Globus pallidus (tissue), 1 donor: ENCODE data around the gene FMN2.

Source experiments
- DNase-seq: peaks from one replicate; pipeline ENCODE4 v3.0.0-alpha.2; 2015; ENCODE audit warnings: low spot score

Gene FMN2

DNA sequence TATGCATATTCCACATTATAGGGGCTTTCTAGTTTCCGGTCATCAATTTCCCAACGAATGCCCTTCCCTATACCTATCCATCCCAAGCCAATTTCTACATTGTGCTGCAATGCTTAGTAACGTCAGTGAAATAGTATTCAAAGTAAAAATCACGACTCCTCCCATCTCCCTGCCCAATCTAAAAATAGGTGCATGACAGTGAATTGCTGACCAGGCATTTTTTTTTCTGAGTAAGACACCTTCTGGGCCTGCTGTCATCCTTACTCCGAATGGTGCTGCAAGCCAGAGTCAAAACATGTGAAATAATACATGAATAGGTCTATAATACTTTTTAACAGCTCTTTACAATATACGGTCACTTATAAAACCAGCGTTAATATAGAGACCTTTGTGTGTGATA, 400.1 kb downstream of the FMN2 start:
- no peak for DNase-seq

DNA sequence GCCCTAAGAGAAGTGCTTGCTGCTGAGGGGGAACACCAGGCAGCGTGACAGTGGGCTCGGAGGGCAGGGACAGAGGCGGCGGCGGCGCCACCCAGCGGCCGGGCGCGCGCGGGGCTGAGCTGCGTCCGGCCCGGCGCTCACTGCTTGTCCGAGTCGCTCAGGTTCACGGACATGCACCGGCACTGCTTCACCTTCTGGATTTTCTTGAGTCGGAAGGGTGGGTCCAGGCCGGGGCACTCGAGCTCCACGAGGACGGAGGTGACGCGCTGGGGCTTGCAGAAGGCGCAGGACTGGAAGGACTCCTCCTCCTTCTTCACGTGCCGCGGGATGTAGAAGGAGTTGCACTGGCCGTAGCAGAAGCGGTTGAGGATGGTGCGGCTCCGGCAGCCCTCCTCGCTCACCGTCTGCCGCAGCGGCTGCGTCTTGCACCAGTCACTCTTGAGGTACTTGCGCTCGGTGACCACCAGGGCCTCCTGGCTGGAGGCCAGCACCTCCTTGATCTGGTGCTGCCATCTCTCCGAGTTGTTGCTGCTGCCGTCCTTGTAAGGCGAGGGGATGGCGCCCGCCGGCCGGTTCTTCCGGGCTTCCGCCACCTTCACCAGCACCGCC, 401.3 kb downstream of the FMN2 start:
- no peak for DNase-seq

DNA sequence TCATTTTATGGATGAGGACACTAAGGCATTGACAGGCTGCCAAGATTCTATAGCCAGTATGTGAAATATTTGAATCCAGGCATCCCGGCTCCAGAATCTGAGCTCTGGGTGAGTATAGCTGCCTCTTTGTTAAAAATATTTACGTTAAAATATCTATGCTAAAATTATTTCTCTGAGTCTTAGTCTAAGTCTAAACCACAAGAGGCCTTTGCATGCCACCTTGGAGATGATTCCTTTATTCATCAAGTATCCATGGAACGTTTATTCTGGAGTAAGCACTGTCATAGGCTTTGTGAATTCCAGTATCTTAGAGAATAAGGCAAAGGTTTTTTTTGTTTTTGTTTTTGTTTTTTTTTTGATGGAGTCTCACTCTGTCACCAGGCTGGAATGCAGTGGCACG, 403.9 kb downstream of the FMN2 start:
- no peak for DNase-seq

DNA sequence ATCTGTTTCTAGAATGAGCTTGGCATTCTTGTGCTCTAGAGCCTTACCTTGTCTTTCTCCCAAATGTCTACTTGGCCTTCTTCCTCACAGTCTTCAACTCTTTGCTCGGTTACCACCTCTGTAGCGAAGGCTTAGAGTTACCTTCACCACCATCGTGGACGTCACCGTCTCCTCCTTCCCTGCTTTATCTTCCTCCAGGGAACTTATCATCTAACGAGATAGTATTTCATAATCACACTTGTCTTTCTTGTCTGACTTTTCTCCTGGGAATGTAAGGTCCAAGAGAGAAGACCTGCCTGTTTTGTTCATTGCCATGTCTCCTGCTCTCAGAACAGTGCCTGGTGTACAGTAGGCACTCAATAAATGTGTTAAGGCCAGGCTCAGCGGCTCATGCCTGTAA, 404.7 kb downstream of the FMN2 start:
- no peak for DNase-seq

DNA sequence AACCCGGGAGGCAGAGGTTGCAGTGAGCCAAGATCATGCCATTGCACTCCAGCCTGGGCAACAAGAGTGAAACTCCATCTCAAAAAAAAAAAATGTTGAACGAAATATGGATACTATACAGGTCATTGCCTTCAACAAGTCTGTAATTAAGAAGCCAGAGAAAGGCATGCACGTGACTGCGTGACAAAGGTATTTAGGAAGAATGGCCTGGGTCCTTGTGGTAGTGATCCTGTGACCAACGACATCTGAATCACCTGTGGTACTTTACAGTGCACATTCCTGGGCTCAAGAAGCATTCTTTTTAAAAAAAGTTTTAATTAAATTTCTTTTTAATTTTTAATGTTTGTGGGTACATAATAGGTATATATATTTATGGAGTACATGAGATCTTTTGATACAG, 405.3 kb downstream of the FMN2 start:
- no peak for DNase-seq

DNA sequence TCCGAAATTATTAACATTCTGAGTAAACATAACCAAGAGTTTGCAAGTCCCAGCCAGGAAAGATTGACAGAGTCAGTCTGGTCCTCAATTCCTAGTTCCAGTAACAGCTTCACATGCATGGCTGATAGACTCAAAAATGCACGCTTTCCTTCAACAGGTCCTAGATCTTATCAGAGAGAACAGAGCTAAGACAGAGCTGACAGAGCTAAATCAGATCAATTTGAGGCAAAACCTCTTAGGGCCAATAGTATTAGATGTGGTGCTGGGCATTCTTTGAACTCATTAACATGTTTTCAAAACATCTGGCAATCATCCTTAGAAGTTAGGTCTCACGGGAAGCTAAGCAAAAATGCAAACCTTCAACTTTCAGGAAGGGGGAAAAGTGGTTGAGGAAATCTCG, 406.2 kb downstream of the FMN2 start:
- DNase-seq = no peak

DNA sequence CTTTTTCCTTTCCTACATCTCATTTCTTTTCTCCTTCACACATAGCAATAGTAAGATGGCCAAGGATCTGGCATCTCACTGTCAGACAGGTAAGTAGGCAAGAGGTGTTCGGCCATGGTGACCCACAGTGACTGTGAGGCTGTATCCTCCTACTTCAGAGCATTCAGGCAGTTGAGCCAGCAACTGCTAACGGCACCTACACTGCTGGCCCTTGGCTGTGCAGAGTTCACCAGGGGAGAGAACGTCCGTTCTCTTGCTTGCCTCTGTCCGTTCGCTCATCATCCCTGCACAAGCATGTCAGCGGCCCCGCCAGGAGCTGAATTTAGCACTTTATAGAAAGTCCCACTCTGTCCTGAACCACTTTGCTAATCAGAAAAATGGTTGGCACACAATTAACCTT, 406.7 kb downstream of the FMN2 start:
- DNase-seq = no peak

DNA sequence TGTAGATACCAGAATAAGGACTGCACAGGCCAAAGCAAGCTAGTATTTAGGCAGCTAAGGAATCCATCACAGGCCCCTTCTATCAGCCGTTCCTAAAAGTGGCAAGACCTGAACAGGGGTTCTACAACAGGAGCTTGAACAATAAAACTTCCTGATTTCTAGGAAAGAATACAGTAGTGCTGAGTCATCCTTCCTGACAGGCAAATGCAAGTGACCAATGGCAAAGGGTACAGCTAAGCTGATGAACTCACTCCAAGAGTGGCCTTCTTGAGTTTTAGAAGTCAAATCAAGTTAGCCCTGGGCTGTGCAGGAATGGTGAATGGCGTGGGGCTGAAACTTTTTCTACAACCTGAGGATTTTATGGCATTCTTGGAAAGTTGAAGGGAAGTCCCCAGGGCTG, 407.3 kb downstream of the FMN2 start:
- no peak for DNase-seq

DNA sequence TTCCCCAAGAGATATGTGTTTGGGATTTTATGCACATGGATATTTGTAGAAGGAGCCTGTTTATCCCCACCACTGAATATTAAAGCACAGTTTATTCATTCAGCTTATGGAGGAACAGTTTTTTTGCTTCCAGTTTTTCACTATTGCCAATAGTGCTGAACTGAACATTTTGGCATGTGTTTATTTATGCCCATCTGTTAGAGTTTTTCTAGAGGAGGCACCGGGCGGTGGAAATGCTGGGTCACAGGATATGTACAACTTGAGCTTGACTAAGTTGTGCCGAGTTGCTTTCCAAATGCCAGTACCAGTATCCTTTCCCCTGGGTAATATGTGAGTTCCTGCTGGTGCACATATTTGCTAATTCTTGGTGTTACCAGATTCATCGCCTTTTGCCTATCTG, 409.0 kb downstream of the FMN2 start:
- DNase-seq = no peak

DNA sequence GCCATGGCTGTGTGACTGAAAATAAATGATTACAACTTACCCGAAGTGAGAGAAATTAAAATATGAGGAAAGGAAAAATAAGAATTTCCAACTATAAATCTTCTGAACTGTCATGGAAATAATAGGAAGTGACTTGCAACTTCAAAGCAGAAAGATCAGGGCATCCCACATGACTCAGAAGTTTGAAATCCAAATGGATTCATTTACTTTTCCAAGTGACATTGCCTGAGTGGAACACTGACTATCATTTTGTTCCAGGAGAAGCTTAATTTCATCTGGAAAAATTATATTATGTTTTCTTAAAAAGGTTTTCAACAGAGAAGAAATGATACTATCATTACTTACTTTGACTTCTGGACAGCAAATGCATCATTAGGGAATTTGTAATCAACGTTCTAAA, 409.4 kb downstream of the FMN2 start:
- DNase-seq = no peak

DNA sequence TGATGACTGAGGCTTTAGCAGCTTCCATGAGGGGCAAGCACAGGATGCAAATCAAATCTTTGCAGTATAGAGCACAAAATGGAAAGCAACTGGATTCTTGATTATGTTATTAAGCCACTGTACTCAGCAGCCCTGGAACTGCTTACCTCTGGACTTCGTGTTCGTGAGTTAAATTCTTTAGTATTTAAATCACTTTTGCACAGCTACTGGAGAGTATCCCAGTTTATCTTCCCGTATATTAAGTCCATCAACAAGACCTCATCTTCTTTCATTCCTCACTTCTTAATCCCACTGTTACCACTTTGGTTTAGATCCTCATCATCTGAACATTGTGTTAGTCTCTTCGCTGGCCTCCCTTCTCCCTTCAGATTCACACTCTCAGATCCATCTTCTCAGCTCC, 411.4 kb downstream of the FMN2 start:
- no peak for DNase-seq

DNA sequence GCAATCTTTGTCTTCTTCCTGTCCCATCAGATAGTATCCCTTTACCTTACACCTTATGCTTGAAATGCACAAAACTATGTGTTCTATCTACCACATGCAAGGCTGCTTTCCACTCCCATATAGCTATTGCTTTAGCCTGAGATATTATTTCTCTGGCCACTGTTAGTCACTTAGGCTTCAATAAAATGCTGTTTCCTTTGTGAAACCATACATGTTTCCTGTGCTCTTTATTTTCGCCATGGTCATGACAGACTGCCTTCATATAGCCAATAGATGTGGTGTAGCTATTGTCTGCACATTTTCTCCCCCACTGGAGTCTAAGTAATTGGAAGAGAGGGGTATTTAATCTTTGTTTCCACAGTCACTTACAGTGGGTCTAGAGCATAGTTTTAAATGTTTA, 411.9 kb downstream of the FMN2 start:
- no peak for DNase-seq

DNA sequence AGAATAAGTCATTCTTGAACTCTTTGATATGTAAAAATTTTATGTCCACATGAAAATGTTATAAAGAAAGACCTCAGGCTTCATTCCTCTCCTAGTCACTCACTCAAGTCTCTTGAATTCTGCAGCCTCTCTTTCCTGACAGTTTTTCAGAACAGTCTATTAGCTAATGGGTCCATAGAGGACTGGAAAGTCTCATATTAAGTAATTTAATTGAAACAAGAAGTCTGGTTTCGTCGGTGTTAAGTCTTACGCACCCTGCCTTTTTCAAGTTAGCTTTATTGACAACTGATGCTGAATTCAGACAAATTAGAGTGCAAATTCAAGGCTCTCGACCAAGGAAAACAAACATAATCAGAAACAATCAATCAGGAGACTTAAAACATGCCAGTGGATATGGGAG, 414.5 kb downstream of the FMN2 start:
- no peak for DNase-seq

DNA sequence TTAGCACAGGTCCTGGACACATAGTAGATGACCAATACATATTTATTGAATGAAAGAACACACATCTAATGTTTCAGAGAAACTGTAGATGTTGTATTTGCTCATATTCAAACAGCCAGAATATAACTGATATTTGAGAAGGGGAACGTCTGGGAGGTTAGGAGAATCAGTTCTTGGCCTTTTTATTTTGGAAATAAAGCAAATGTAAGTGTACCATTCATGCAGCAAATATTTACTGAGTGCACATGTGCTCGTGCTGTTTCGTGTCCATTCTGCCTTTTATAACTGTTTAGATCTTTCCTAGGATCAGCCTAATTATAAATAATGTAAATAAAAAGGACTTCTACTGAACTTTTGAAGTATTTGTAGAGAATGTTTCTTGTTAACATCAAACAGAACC, 416.5 kb downstream of the FMN2 start:
- no peak for DNase-seq

DNA sequence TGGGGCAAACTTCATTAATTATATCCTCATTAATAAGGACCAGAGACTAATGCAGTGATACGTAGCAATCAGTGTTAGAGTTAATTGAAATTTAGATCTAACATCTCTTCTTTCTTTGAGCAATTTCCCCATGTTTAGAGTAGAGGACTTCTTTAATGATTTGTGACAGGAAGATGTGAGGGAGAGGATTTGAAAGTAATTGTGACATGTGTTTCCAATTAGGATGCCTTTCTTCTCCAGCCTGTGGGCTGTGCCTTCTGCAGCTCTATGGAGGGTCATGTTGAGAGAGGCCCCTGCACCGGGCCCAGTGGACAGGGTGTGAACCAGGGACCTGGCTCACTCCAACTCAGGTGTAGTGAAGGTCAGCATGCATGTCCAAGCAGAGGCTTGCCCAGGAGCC, 417.3 kb downstream of the FMN2 start:
- DNase-seq = no peak

DNA sequence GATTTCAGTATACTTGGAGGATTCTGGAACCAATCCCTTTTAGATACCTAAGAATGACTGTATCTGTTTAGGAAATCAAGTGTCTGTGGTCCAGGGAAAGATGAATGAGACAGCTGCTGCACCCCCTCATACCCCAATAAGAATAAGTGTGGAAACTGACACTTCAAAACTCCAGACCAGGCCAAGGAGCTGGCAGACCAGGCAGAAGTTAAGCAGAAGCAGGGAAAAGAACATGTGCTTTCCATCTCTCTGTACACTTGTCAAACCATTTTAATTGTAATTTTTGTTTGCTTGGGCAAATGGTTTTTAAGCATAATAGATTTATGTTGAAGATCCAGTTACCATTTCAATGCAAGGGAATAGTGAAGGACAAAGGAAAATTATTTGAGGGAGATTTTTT, 420.1 kb downstream of the FMN2 start:
- no peak for DNase-seq

DNA sequence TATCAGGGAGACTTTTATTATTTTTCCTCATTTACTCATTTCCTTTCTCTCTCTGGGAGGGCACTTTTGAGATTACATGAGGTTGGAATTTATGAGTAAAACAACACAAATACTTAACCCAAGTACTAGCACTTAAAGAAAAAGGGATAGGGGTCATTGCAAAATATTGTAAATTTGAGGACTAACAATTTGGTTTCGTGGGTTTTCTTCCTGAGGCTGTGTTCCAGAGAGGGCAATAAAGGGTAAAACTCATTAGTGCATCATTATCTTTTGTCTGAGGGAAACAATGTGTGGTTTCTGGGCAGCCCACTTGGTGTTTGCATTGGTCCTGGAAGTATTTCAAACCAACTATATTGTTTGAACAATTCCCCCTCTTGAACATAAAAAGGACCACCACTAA, 423.8 kb downstream of the FMN2 start:
- no peak for DNase-seq

DNA sequence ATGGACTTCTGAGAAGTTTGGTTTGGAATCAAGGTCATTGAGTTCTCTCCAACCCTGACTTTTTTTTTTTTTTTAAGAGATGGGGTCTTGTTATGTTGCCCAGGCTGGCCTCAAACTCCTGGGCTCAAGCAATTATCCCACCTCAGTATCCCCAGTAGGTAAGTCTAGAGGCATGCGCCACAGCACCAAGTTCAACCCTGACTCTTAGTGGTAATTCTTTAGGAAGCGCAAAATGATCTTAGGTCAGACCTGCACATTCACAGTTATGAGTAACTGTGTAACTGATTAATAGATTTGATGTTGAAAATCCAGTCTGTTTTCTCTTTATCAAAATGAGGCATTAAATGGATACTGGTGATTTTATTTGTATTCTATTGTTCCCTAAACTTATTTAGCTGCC, 424.4 kb downstream of the FMN2 start:
- DNase-seq = no peak

DNA sequence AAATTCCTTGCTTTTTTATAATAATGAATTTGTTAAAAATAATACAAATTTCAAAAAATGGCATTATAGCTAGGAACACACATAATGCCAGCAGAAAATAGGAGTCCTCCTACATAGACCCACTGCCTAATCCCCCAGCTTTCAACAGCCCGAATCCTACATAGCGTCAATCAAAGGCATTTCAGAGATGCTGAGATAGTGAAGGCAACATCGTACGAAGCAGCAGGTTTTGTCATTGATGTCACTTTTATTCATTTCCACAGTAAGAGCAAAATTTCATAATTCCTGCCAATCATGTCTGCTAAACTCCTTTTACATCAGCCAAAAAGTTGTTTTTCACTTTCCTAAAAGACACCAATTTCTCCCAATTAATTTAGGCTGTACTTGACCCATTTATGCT, 426.2 kb downstream of the FMN2 start:
- no peak for DNase-seq

DNA sequence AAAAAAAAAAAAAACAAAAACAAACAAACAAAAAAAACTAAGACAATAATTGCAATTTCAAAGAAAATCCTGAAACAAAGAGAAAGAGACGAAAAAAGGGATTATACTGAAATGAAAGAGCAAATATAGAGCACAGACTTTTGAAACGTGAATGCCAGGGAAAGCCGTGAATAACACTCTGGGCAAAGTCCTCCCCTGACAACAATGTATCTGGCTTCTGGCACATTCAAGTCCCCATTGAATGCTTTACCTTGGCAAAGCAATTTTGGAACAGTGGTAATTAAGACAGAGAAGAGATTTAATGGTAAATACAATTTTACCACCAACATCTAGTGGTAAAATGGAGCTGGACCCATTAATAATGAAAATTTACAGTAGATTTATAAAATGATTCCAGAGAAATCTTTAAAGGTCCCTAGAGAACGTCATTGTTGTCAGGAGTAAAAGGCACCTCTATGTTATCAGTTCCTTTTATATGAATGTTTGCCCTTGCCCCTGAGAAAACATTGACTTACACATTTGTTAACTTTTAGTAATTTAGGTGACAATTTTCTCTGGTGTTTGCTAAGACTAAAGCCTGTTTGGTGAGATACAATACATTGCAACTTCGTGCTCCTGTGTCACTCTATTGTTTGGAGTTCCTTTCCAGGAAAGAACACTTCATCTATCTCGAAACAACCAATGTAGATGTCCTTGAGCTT, 430.6 kb downstream of the FMN2 start:
- no peak for DNase-seq

DNA sequence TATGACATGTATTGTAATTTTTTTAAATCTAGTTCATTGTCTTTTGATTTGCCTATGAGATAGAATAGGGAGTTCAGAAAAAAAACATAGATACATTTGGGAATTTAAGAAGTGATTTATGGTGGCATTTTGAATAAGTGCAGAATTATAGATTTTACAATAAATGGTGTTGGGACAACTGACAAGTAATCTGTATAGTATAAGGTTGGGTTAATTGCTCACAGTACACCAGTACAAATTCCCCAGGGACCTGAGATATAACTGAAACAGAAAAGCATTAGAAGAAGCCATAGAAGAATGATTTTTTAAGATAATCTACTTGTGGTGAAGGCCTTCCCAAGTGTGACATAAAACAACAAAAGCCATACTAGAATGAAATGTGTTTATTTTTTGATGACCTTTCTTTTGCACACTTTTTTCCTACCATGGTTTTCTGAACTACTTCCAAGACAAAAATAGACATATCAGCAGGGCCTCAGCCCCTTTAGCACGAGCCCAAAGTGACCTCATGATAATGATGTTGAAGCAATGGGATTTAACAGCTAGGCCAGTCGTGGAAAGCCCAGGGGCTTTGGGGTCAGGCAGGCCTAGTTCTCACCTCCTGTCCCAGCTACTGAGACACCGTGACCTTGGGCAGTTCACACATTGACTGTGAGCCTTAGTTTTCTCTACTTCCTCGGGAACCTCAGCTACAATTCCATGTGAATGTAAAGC, 432.8 kb downstream of the FMN2 start:
- no peak for DNase-seq
